Osteoblast (primary cell): Measurements from ENCODE around the gene SEPTIN8. TPM values are rescaled to one million over a fixed set of nuclear protein-coding genes. Genes with fewer than 3 reads are reported as not detected.
A peak's percentile ranks its signal among the peaks of the same experiment; 100 is the strongest.

ENCODE experiments used
- DNase-seq: peaks from one replicate; pipeline ENCODE4 v3.0.0; 2011; ENCODE audit warnings: low spot score, mixed read lengths; ENCODE audit not compliant: insufficient read length; ENCODE audit errors: missing footprints
- H2AFZ ChIP-seq: 2 replicates; pipeline ENCODE4 v1.6.0; 2011; ENCODE audit warnings: mild to moderate bottlenecking, low read length
- H3K27ac ChIP-seq: 2 replicates; pipeline ENCODE4 v1.5.1; 2011; ENCODE audit warnings: mild to moderate bottlenecking, low read depth, low read length, moderate library complexity
- H3K27me3 ChIP-seq: 2 replicates; pipeline ENCODE4 v1.6.0; 2012; ENCODE audit warnings: mild to moderate bottlenecking, control low read depth, inconsistent platforms, low read length, moderate library complexity; ENCODE audit not compliant: insufficient read depth
- H3K36me3 ChIP-seq: 2 replicates; pipeline ENCODE4 v1.5.1; 2011; ENCODE audit warnings: mild to moderate bottlenecking, low read length, control low read depth, moderate library complexity; ENCODE audit not compliant: insufficient read depth
- H3K4me1 ChIP-seq: 2 replicates; pipeline ENCODE4 v1.5.1; 2011; ENCODE audit warnings: mild to moderate bottlenecking, low read length, control low read depth, moderate library complexity; ENCODE audit not compliant: insufficient read depth
- H3K4me2 ChIP-seq: 2 replicates; pipeline ENCODE4 v1.6.0; 2011; ENCODE audit warnings: mild to moderate bottlenecking, low read length; ENCODE audit not compliant: insufficient read depth
- H3K4me3 ChIP-seq: fragments of 200-600 bp; sonication (generic); 3 replicates; pipeline ENCODE4 v1.5.1; 2012; ENCODE audit warnings: mild to moderate bottlenecking, low read length, inconsistent platforms; ENCODE audit not compliant: insufficient read depth
- H3K79me2 ChIP-seq: 2 replicates; pipeline ENCODE4 v1.6.0; 2012; ENCODE audit warnings: mild to moderate bottlenecking, low read length, control low read depth, inconsistent platforms; ENCODE audit not compliant: insufficient read depth
- H3K9me3 ChIP-seq: 2 replicates; pipeline ENCODE4 v1.5.1; 2011; ENCODE audit warnings: low read depth, low read length, control low read depth
- H4K20me1 ChIP-seq: 2 replicates; pipeline ENCODE4 v1.6.0; 2012; ENCODE audit warnings: mild to moderate bottlenecking, low read length, control low read depth; ENCODE audit not compliant: insufficient read depth
- CTCF ChIP-seq: IDR thresholded peaks from 2 replicates; pipeline ENCODE4 v1.5.1; 2011; ENCODE audit warnings: mild to moderate bottlenecking, low read depth, low read length, moderate library complexity; ENCODE audit errors: extremely low read depth
- total RNA-seq: library from RNA; depleted of rRNA; stranded (reverse); fragments of >200 nt; gene quantifications from 2 replicates; pipeline ENCODE4 v1.2.3, GENCODE V29; 2012

SEPTIN8 gene
- total RNA-seq, 1 donor = 33.7 TPM

DNA sequence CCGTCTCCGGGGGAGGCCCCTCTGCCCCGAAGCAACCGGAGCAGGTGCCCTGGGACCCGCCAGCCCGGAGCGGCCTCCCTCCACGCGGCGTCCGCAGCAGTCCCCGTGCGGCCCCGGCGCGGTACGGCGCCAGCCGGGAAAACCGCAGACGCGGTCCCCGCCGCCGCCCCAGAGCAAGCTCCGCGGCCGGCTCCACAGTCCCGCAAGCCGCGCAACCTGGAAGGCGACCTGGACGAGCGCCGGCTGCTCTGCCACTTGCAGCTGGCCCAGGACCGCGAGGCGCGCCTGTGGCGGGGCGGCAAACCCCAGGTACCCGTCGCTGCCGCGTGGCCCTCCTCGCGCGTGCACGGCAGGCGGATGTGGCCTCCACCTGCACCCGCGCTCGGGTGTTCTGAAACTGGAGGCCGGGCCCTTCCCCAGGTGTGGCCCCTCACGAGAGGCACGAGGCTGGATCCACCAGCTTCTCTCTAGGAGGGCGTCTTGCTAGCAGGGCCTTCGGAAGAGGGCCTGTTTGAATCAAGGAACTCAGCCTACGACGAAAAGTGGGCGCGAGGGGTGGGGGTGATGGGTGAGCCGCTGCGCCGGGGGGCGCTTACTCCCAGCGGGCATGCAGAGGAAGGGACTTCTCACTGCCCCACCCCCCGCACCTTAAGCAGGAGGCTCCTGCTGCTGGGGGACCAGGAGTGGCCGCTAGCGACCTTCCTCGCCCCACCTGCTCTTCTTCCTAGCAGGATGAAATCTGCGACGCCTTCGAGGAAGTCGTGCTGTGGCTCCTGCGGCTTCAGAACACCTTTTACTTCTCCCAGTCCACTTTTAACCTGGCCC is 29.2 kb downstream of the SEPTIN8 start:
- H3K27me3 ChIP-seq = peaks cover 77% of the 10 kb centered on the region
- no peak overlapping the region for H3K27ac ChIP-seq
- H3K4me1 ChIP-seq = peaks cover 18% of the 10 kb centered on the region
- TF ChIP-seq CTCF = no peak
- H3K4me3 ChIP-seq = no peak overlapping the region
- H2AFZ ChIP-seq = no peak overlapping the region
- H3K79me2 ChIP-seq = no peaks in the 10 kb centered on the region
- peak overlapping the region; percentile 46 for H3K4me2 ChIP-seq
- peaks cover 21% of the 10 kb centered on the region for H4K20me1 ChIP-seq
- no peaks in the 10 kb centered on the region for H3K9me3 ChIP-seq
- no peaks in the 10 kb centered on the region for H3K36me3 ChIP-seq
- DNase-seq = no peak

DNA sequence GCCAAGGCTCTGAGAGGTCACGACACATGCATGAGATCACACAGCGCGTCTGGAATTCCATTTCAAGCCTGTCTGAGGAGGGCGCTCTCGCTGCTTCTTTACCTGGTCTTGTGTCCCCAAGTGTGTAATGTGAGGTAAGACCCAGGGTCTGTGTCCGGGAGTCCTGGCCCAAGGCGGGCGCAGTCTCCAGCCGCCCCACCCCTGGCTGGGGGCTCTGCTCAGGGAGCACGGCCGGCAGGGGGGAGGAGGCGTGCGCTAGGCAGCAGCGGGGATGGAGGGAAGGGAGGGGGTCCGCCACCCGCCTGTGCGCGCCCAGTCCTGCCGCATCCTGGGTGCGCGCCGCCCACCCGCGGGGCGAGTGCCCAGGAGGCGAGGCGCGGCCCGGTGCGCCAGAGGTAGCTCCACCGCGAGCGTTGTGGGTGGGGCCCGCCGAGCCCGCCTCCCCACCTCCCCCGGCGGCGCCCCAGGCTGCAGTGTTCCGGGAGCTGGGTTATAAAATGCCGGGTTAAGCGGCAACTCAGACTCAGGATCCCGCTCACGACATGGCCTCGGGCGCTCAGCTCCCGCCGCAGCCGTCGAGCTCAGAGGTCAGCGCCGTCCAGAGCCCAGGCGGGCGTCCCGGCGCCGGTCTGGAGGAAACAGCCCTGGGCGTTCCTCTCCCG is 30.0 kb downstream of the SEPTIN8 start, which contains the start of gene CCNI2:
TSS of gene CCNI2 (plus strand) at position 473 of the 662 bp plus-strand sequence. CDS start at position 543, 70 bp downstream.
- H3K4me3 ChIP-seq = peak within 1 kb of the TSS; percentile 35
- H3K27me3 ChIP-seq = peaks cover 73% of the 10 kb centered on the region
- no peak within 1 kb of the TSS for H2AFZ ChIP-seq
- H3K4me1 ChIP-seq = peaks cover 18% of the 10 kb centered on the region
- H3K4me2 ChIP-seq = peak within 1 kb of the TSS; percentile 46
- H3K36me3 ChIP-seq = no peaks in the 10 kb centered on the region
- DNase-seq = no peak
- TF ChIP-seq CTCF = peak; percentile 17
- no peak within 1 kb of the TSS for H3K27ac ChIP-seq
- H3K79me2 ChIP-seq = no peaks in the 10 kb centered on the region
- no peaks in the 10 kb centered on the region for H3K9me3 ChIP-seq
- peaks cover 13% of the 10 kb centered on the region for H4K20me1 ChIP-seq

GRCh38 chr5:132746592-132746953 is 30.5 kb downstream of the SEPTIN8 start:
- peaks cover 72% of the 10 kb centered on the region for H3K27me3 ChIP-seq
- no peaks in the 10 kb centered on the region for H3K36me3 ChIP-seq
- H3K27ac ChIP-seq = no peak overlapping the region
- no peaks in the 10 kb centered on the region for H3K79me2 ChIP-seq
- peak overlapping the region; percentile 46 for H3K4me2 ChIP-seq
- no peak overlapping the region for H2AFZ ChIP-seq
- H3K4me1 ChIP-seq = peaks cover 13% of the 10 kb centered on the region
- no peak overlapping the region for H3K4me3 ChIP-seq
- peaks cover 8% of the 10 kb centered on the region for H4K20me1 ChIP-seq
- no peak for TF ChIP-seq CTCF
- DNase-seq = no peak
- no peaks in the 10 kb centered on the region for H3K9me3 ChIP-seq

DNA sequence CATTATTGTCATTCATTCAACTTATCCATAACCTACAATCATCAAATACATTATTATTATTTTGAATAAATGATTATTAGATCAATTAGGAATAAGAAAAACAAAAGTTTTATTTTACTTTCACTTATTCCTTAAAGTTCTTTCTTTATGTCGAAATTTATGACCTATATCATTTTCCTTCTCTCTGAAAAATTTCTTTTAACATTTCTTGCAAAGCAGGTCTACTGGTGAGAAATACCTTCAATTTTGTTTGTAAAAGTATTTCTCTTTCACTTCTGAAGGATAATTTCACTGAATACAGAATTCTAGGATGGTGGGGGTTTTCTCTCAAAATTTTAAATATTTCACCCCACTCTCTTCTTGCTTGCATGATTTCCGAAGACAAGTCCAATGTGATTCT is 32.4 kb downstream of the SEPTIN8 start:
- TF ChIP-seq CTCF = no peak
- Histone ChIP-seq H3K4me3 (no peak overlapping the region), H3K27me3 (peaks cover 68% of the 10 kb centered on the region), H3K36me3 (no peaks in the 10 kb centered on the region), H3K9me3 (no peaks in the 10 kb centered on the region), H4K20me1 (no peaks in the 10 kb centered on the region), H3K4me2 (no peak overlapping the region), H3K27ac (no peak overlapping the region), H3K79me2 (no peaks in the 10 kb centered on the region), H2AFZ (no peak overlapping the region), H3K4me1 (peaks cover 5% of the 10 kb centered on the region)
- DNase-seq = no peak
